Measurements from ENCODE around the gene NAB1.
"Not testable (repeated sequence)": the region's sequence is repeated elsewhere in the genome, so short reads cannot be mapped to it uniquely, and the experiment has no call there.

NAB1 gene

DNA sequence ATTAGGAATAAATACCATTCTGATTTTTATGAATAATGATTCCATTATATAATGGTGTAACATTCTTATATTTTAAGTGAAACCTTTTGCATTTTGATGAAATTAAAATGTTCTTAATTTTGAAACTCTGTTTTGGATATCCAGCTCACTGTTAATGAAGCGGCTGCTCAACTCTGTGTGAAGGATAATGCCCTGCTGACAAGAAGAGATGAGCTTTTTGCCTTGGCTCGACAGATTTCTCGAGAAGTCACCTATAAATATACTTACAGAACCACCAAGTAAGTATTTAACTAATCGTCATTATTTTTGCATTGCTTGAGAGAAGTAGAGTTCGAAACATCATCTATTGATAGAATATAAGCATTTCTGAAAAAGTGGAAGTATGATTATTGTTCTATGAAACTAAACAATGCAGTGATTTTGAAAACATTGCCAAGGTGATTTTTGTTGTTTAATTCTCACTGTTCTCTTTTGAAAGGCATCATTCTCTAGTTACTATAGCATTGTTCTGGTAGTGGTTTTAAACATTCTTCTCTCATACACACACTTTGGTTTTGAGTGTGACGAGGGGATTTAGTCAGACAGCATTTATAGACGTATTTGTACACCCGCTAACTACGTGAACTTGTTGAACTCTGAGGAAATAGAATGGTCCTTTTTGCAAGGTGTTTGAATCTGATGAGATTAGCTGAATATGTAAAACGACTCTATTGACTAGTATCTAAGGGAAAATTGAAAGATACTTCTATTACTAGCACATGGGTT, 21.5 kb downstream of the NAB1 start:
- DNase-seq (ENCODE audit: low spot score): no peak

DNA sequence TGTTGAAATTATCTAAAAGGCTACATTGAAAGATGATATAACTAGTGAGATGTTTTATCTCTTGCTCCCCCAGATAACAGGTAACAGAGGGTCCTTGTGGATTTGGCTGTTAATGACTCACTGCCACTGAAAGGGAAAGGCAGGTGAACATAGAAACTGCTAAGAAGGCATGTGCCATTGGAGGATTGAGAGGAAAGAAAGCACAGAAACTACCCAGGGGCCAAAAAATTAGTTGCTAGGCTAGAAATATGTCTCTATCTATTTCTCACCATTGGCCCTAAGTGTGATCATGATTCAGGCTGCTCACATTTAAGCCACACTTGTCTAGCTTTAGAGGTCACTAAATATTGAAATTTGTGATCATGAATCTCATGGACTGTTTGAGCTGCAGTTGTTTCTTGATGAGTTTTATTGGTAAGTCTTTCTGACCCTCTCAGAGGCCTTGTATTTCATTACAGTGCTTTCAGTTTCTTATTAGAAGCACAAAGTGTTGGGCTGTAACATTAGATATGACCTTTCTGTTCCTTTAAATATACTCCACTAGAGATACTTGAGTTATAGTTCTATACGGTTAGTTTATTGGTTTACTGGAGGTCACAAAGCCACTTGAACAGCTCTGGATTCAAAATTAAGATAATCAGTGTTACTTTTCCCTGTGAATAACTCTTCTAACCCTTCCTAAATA, 26.2 kb downstream of the NAB1 start:
- no peak for DNase-seq (ENCODE audit: low spot score)

GRCh38 chr2:190677255-190677654, 28.4 kb downstream of the NAB1 start:
- no peak for DNase-seq (ENCODE audit: low spot score)

DNA sequence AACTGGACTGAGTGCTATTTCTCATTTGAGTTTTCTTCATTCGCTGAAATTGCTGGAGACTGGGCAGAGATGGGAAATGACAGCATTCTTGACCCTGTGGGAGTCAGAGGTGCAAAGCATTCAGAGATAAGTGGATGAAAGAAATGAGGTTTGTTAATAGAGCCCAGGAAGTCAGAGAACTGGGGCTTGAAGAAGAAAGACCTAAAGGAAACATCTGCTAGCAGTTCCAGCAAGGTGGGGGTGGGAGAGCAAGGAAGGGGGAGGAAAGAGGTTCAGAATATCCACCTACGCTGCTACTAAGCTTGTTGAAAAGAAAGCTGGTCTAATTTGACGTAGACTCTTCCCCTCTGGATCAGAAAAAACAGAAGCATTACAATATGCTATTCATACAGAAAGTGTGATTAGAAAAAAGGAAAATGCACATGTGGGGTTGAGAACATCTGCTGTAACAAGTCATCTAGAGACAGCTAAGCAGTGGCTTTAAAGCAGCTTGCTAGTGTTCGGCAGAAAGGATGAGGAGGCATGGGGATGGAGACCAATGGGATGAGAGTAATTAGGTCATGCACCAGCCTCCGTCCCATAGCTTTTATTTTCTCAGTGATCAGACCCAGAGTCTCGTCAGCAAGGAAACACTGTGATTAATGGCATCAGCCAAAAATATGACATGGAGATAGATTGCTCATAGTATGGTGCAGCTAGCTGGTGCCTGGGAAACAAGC, 29.7 kb downstream of the NAB1 start:
- DNase-seq (ENCODE audit: low spot score): no peak

GRCh38 chr2:190679391-190679790, 30.5 kb downstream of the NAB1 start:
- no peak for DNase-seq (ENCODE audit: low spot score)

DNA sequence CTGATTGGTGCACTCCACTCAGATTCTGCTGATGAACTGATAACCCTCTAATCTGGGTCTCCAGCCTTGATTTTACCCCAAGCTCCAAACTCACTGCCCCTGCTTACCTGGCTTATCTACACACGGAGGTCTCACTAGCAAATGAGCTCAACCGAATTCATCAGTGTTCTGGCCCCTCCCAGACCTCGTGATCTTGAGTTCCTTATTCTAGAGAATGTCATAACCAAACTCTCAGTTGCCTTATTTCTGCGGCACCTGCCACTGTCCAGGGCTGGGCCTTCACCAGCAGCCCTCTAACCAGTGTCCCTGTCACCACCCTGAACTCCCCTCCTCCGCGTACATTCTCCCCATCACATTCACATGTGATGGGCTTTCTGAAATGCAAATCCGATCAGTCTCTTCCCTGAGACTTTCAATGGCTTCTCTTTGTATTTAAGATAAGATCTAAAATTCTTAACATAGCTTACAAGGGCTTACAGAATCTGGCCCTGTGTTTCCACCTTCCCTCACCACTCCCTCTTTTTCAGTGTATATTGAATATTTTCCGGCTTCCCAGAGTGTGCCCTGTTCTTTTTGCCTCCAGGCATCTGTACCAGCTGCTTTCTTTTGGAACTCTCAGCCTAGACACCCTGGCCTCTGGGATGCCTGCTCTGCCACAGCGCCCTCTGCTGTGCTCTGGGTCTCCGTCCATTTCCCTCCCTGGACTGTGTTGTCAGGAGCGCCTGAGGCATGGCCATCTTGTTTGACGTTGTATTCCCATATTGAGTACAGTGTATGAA, 31.1 kb downstream of the NAB1 start:
- DNase-seq (ENCODE audit: low spot score): no peak

DNA sequence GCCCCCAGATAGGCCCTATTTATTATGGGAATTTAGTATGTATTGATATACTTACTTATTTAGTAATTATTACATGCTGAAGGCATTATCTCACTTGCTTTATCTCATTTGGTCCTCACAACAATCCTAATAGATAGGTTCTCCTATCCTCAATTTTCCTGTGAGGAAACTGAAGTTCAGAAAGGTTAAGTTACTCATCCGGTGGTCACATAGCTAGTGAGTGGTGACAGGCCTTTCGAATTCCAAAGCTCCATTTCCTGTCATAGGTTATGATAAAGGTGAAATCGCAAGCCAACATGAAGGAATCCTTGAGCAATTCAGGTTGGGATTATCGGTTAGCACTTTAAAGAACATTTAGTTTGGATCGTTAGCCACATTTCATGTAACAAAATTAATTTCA, 33.3 kb downstream of the NAB1 start:
- no peak for DNase-seq (ENCODE audit: low spot score)

- DNase-seq (ENCODE audit: low spot score): no peak
Observed at GRCh38 chr2:190683802-190684201, 34.9 kb downstream of the NAB1 start.

- DNase-seq (ENCODE audit: low spot score): no peak
Observed at GRCh38 chr2:190684931-190685330, 36.0 kb downstream of the NAB1 start.

DNA sequence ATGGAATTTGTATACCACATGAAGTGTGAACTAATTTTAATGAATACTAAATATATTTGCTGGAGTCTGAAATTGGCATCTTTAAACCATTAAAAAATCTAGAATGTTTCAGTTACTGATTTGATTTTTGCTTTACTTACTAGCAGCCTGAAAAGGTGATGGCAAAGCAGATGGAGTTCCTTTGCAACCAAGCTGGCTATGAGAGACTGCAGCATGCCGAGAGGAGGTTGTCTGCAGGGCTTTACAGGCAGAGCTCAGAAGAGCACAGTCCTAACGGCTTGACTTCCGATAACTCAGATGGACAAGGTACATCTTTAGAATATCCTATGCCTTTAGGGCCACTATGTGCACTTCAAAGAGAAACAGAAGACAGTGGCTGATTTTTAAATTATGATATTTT, 36.5 kb downstream of the NAB1 start:
- DNase-seq (ENCODE audit: low spot score): no peak

GRCh38 chr2:190693533-190694232, 44.8 kb downstream of the NAB1 start:
- DNase-seq (ENCODE audit: low spot score): no peak

DNA sequence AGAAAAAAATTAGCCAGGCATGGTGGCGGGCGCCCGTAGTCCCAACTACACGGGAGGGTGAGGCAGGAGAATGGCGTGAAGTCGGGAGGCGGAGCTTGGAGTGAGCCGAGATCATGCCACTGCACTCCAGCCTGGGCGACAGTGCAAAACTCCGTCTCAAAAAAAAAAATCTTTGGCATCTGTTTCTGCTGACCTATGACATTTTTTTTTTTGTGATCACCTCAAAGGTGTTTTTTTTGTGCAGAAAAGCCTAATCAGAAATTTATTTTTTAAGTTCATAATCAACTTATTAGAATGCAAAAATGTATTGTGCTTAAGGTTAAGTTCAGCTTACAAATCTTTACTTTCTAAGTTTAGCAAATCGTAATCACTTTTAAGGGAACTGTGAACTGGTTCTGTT, 45.6 kb downstream of the NAB1 start:
- DNase-seq (ENCODE audit: low spot score): no peak

- DNase-seq (ENCODE audit: low spot score): no peak
Observed at GRCh38 chr2:190695739-190696138, 46.9 kb downstream of the NAB1 start.

DNA sequence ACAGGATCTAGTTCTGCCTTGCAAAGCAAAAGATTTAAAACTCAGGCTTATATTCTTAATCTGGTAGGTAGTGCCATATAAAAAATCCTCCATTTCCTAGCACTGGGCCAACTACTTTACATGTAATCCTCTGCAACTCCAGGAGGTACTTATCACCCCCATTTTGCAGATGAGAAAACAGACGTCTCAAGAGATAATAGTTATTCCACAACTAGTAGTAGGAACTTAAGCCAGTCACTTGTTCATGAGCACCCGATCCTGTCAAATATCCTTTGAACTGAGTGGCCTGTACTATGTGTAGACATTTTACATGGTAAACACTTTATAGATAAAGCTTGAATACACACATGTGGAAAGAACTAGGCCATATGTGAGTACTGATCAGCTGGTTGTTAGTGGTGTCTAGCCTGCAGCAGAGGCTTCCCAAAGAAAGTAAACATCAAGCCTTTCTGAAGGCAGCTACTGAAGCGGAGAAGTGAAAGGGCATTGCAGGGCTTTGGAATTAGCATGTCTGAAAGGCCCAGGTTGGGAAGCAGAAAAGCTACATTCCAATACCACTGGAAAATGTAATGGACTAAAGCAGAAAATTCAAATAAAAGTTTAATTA, 48.0 kb downstream of the NAB1 start:
- DNase-seq (ENCODE audit: low spot score): no peak

DNA sequence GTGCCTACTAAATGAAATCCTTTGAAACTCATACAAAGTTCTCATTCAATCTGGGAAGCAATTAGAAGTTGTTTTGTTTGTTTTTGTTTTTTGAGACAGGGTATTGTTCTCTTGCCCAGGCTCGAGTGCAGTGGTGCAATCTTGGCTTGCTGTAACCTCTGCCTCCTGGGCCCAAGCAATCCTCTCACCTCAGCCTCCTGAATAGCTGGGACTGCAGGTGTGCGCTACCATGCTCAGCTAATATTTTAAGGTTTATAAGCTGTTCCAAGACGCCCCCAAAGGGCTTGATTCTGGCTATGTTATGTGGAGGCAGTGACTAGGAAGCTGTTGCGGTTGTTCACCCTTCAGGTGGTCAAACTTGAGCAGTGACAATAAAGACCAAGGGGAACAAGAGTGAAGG, 48.5 kb downstream of the NAB1 start:
- DNase-seq (ENCODE audit: low spot score): no peak

DNA sequence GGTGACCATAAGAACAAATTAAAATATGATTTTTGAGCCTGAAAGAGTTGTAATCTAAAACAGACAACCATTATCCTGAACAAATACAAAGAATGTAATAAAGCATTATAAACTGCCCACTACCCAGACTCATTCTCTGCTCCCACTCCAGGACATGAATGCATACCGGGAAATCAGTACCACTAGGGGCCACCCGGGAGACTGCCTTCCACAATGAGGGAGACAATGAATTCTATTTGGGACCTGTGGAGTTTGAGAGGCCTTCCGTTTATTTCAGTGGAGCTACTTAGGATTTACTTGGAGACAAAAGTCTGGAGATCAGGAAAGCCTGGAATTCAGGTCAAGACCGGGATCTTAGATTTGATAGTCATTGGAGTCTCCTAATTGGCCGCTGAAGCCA, 50.0 kb downstream of the NAB1 start:
- no peak for DNase-seq (ENCODE audit: low spot score)

DNA sequence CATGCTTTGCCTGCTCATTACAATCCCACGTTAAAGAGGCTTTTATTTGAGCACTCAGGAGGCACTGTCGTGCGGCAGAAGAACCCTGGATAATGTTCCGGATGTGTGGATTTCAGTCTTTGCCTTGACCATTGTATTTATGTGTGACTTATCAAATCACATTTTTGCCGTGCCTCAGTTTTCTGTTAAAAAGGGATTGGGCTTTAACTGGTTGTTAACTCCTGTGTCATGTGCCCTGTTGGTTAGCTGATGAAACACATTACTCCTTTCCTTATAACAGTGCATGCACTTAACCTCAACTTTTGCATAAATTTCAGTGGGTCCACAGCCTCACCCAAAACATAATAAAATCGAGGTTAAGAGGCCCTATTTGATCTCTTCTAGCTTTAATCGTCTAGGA, 52.7 kb downstream of the NAB1 start:
- no peak for DNase-seq (ENCODE audit: low spot score)

DNA sequence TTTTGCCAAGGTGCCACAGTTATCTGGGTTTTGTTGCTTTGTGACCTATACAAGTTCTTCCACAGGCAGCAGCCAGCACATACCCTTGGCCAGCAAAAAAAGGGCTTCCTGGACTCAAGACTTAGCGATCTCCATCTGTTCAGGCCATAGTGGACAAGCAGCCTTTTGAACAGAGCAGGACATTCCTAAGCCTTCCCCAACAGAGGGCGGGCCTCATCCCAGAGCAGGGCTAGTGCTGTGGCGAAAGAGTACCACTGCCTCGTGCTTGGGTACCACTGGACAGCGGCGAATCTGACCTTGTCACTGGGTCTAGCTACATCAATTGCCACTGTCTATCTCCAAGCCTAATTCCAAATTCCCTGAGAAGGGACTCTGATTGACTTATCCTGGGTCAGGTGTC, 56.4 kb downstream of the NAB1 start:
- DNase-seq (ENCODE audit: low spot score): no peak

DNA sequence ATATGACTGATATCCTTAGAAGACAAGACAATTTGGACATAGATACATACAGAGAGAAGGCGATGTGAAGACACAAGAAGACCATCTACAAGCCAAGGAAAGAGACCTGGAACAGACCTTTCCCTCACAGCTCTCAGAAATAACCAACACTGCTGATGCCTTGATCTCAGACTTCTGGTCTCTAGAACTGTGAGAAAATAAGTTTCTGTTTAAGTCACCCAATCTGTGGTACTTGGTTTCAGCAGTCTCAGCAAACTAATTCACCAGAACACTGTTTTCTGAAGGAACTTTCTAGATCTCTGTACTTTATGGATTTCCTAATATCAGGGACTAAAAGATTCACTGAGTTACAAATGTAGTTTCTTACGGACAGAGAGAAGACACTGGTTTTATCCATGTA, 58.8 kb downstream of the NAB1 start:
- DNase-seq (ENCODE audit: low spot score): no peak

DNA sequence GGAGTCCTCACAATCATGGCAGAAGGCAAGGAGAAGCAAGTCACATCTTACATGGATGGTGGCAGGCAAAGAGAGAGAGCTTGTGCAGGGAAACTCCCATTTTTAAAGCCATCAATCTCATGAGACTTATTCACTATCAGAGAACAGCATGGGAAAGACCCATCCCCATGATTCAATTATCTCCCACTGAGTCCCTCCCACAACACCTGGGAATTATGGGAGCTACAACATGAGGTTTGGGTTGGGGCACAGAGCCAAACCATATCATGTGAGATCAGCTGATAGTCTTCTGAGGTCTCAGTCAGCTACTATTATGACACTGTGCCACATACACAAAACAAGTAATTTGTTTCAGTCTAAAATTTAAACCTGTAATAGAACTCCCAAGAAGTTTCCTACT, 59.8 kb downstream of the NAB1 start:
- not testable (repeated sequence) for DNase-seq (ENCODE audit: low spot score)

- DNase-seq (ENCODE audit: low spot score): no peak
Observed at GRCh38 chr2:190711069-190711468, 62.2 kb downstream of the NAB1 start.
